Hepatocyte (in vitro differentiated cells): ENCODE results near the gene TSPAN9. TPM values are rescaled to one million over a fixed set of nuclear protein-coding genes. Genes with fewer than 3 reads are reported as not detected.

Experiments
- DNase-seq: peaks from one replicate; pipeline ENCODE4 v3.0.0-alpha.2; 2016; ENCODE audit warnings: low spot score
- H2AFZ ChIP-seq: fragments of 200-600 bp; sonication (generic); 2 replicates; pipeline ENCODE4 v1.6.0; 2016; ENCODE audit warnings: antibody characterized with exemption, mild to moderate bottlenecking
- H3K27ac ChIP-seq: fragments of 200-600 bp; sonication (generic); 2 replicates; pipeline ENCODE4 v1.5.1; 2016; ENCODE audit warnings: mild to moderate bottlenecking
- H3K27me3 ChIP-seq: fragments of 200-600 bp; sonication (generic); 2 replicates; pipeline ENCODE4 v1.6.1; 2016
- H3K36me3 ChIP-seq: fragments of 200-600 bp; sonication (generic); replicated peaks from 2 replicates; pipeline ENCODE4 v1.5.1; 2016; ENCODE audit warnings: low read depth; ENCODE audit not compliant: insufficient read depth
- H3K4me1 ChIP-seq: fragments of 200-600 bp; sonication (generic); 2 replicates; pipeline ENCODE4 v1.5.1; 2016; ENCODE audit warnings: mild to moderate bottlenecking, moderate library complexity; ENCODE audit not compliant: insufficient read depth
- H3K4me2 ChIP-seq: fragments of 200-600 bp; sonication (generic); 2 replicates; pipeline ENCODE4 v1.6.0; 2016
- H3K4me3 ChIP-seq: fragments of 200-600 bp; sonication (generic); 2 replicates; pipeline ENCODE4 v1.5.1; 2016; ENCODE audit warnings: mild to moderate bottlenecking
- H3K79me2 ChIP-seq: fragments of 200-600 bp; sonication (generic); 2 replicates; pipeline ENCODE4 v1.6.0; 2017; ENCODE audit warnings: mild to moderate bottlenecking
- H3K9me2 ChIP-seq: fragments of 200-600 bp; sonication (generic); replicated peaks from 2 replicates; pipeline ENCODE4 v1.6.0; 2017; ENCODE audit warnings: mild to moderate bottlenecking; ENCODE audit not compliant: insufficient read depth
- H3K9me3 ChIP-seq: fragments of 200-600 bp; sonication (generic); 2 replicates; pipeline ENCODE4 v1.5.1; 2016; ENCODE audit warnings: low read depth, mild to moderate bottlenecking
- H4K20me1 ChIP-seq: fragments of 200-600 bp; sonication (generic); 2 replicates; pipeline ENCODE4 v1.6.0; 2016; ENCODE audit warnings: mild to moderate bottlenecking; ENCODE audit not compliant: insufficient read depth, poor library complexity, severe bottlenecking
- EZH2 ChIP-seq: fragments of 200-600 bp; sonication (generic); IDR thresholded peaks from 2 replicates; pipeline ENCODE4 v1.6.1; 2016; ENCODE audit warnings: antibody characterized with exemption, mild to moderate bottlenecking, borderline replicate concordance
- EZH2phosphoT487 ChIP-seq: fragments of 200-600 bp; sonication (generic); IDR thresholded peaks from one replicate; pipeline ENCODE4 v1.6.1; 2018; ENCODE audit warnings: antibody characterized with exemption, mild to moderate bottlenecking, low read depth, moderate library complexity; ENCODE audit not compliant: unreplicated experiment, severe bottlenecking
- WGBS: methylation state at CpG from one replicate; pipeline ENCODE4 v1.1.6; 2016; ENCODE audit warnings: low lambda C conversion rate; ENCODE audit errors: missing lambda C conversion rate; 5-methylcytosine and 5-hydroxymethylcytosine counted together
- polyA plus RNA-seq: library from polyadenylated mRNA; unstranded; fragments of >200 nt; fragmentation: Nextera tagmentation; extraction: Ambion mirVana; gene quantifications from 2 replicates; pipeline ENCODE4 v1.2.1, GENCODE V29; 2016
- total RNA-seq: library from RNA; depleted of rRNA; stranded (reverse); fragments of >200 nt; gene quantifications from 2 replicates; pipeline ENCODE4 v1.2.3, GENCODE V29; 2014
- TF ChIP-seq, protein P1 (sequence below): fragments of 200-600 bp; sonication (generic); IDR thresholded peaks from 2 replicates; pipeline ENCODE4 v1.5.1; 2016; ENCODE audit warnings: antibody characterized with exemption, mild to moderate bottlenecking; ENCODE audit not compliant: poor library complexity

The TSPAN9 gene
- total and polyA plus RNA-seq, 2 experiments from 2014 or later = 16.6 to 38.6 TPM

DNA sequence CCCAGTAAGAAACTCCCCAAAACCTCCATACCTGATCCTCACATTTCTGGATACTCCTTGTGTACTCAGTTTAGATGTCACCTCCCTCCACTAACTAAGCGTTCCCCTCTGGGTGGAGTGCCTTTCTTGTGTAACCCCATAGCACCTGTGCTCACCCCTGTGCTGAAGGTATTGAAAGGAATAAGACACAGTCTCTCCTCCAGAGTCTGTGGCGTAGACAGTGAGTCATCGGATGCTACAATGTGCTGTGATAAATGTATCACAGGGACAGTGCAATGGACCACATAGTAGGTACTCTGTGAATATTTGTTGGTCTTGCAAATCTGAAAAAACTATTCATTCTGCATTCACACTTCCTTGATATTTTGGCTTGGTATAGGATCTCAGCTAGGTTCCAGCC is 30.8 kb downstream of the TSPAN9 start:
- TF ChIP-seq, protein P1, sequence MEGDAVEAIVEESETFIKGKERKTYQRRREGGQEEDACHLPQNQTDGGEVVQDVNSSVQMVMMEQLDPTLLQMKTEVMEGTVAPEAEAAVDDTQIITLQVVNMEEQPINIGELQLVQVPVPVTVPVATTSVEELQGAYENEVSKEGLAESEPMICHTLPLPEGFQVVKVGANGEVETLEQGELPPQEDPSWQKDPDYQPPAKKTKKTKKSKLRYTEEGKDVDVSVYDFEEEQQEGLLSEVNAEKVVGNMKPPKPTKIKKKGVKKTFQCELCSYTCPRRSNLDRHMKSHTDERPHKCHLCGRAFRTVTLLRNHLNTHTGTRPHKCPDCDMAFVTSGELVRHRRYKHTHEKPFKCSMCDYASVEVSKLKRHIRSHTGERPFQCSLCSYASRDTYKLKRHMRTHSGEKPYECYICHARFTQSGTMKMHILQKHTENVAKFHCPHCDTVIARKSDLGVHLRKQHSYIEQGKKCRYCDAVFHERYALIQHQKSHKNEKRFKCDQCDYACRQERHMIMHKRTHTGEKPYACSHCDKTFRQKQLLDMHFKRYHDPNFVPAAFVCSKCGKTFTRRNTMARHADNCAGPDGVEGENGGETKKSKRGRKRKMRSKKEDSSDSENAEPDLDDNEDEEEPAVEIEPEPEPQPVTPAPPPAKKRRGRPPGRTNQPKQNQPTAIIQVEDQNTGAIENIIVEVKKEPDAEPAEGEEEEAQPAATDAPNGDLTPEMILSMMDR = no peak
- no peak for TF ChIP-seq EZH2
- TF ChIP-seq EZH2phosphoT487 = no peak
- Histone ChIP-seq H3K4me1 (peaks cover 34% of the 10 kb centered on the region), H3K9me2 (no peaks in the 10 kb centered on the region), H3K4me2 (no peak overlapping the region), H4K20me1 (peaks cover 2% of the 10 kb centered on the region), H3K9me3 (no peaks in the 10 kb centered on the region), H3K36me3 (no peaks in the 10 kb centered on the region), H3K4me3 (no peak overlapping the region), H3K27me3 (no peaks in the 10 kb centered on the region), H3K27ac (no peak overlapping the region), H3K79me2 (peaks cover 16% of the 10 kb centered on the region), H2AFZ (no peak overlapping the region)
- no peak for DNase-seq
- WGBS = 96% methylated on average over 3 of the region's 3 CpGs

DNA sequence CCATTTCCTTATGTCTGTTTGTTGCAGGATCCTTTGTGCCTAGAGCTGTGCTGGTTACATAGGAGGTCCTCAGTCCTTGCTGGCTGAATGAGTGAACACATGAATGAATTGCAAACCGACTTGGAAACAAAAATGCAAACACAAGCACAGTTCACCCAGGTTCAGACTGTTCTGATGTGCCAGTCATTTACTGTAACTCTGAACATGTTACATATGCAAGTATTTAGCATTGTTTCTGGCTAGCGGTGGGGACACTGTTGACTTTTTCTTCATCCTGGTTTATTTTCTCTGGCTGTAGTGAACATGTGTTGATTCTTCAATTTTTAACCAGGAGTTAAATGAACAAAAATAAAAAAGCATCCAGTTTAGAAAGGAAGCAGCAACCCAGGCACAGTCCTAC is 33.4 kb downstream of the TSPAN9 start:
- no peak for TF ChIP-seq EZH2phosphoT487
- TF ChIP-seq, protein P1 = no peak
- TF ChIP-seq EZH2 = no peak
- DNase-seq = no peak
- Histone ChIP-seq H4K20me1 (peaks cover 2% of the 10 kb centered on the region), H2AFZ (no peak overlapping the region), H3K9me3 (no peaks in the 10 kb centered on the region), H3K27ac (no peak overlapping the region), H3K9me2 (no peaks in the 10 kb centered on the region), H3K4me2 (no peak overlapping the region), H3K36me3 (no peaks in the 10 kb centered on the region), H3K27me3 (no peaks in the 10 kb centered on the region), H3K4me3 (no peak overlapping the region), H3K79me2 (peaks cover 10% of the 10 kb centered on the region), H3K4me1 (peaks cover 12% of the 10 kb centered on the region)
- 44% methylated on average over 2 of the region's 2 CpGs for WGBS

DNA sequence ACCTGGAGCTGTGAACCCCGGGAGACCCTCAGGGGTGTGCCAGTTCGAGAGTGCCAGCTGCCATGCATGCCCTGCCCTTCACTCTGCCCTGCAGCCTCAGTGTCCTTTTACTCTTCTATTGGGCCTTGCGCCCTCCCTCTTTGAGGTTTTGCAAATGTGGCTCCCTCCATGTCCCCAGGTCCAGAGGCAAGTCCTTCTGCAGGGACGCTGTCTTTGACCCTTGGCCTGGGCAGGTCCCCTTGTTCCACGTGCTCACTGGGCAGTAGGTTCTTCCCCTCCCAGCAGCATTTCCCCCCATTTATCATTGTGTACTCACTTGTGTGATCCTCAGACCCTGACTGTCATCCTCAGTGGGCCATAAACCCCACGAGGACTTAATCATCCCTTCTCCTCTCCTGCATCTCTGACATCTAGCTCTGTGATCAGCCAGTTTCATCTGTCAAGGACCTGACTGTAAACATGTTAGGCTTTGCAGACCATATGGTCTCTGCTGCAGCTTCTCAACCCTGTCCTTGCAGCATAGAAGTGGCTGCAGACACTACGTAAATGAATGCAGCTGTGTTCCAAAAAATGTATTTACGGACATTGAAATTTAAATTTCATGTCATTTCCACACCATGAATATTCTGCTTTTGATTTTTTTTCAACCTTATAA is 36.6 kb downstream of the TSPAN9 start:
- Histone ChIP-seq H2AFZ (no peak overlapping the region), H3K79me2 (no peaks in the 10 kb centered on the region), H3K27ac (no peak overlapping the region), H3K4me1 (no peaks in the 10 kb centered on the region), H3K9me2 (no peaks in the 10 kb centered on the region), H3K4me2 (no peak overlapping the region), H4K20me1 (peaks cover 2% of the 10 kb centered on the region), H3K9me3 (no peaks in the 10 kb centered on the region), H3K27me3 (no peaks in the 10 kb centered on the region), H3K4me3 (no peak overlapping the region), H3K36me3 (no peaks in the 10 kb centered on the region)
- DNase-seq = no peak
- TF ChIP-seq EZH2 (no peak), EZH2phosphoT487 (no peak)
- TF ChIP-seq, protein P1 = no peak
- 78% methylated on average over 8 of the region's 8 CpGs for whole genome bisulfite sequencing
